GM08714 (cell line): Measurements from ENCODE around the gene IFI44.

Source experiments
- H3K4me3 ChIP-seq: fragments of 200-500 bp; sonication (Bioruptor generic); 2 replicates; pipeline ENCODE4 v1.5.1; 2014; ENCODE audit warnings: mild to moderate bottlenecking, low read length, inconsistent platforms
- ZNF274 ChIP-seq: IDR thresholded peaks from 2 replicates; pipeline ENCODE4 v1.6.1; 2012; ENCODE audit warnings: mild to moderate bottlenecking, low read depth, low read length

IFI44 gene

GRCh38 chr1:78672428-78672827 is 22.8 kb downstream of the IFI44 start:
- H3K4me3 ChIP-seq: no peak overlapping the region
- TF ChIP-seq ZNF274: no peak

- no peak for TF ChIP-seq ZNF274
- H3K4me3 ChIP-seq: no peak overlapping the region
These were observed 23.5 kb downstream of the IFI44 start for GRCh38 chr1:78673120-78673519.

GRCh38 chr1:78676347-78676982 is 26.8 kb downstream of the IFI44 start:
- no peak for TF ChIP-seq ZNF274
- H3K4me3 ChIP-seq: no peak overlapping the region

- no peak for TF ChIP-seq ZNF274
- no peak overlapping the region for H3K4me3 ChIP-seq
These were observed 27.4 kb downstream of the IFI44 start for GRCh38 chr1:78676993-78677392.

- no peak overlapping the region for H3K4me3 ChIP-seq
- no peak for TF ChIP-seq ZNF274
These were observed 28.2 kb downstream of the IFI44 start for GRCh38 chr1:78677788-78678187.

GRCh38 chr1:78678324-78678723 is 28.7 kb downstream of the IFI44 start:
- H3K4me3 ChIP-seq: no peak overlapping the region; the same call in 1 of the 2 replicates

GRCh38 chr1:78681265-78681664 is 31.6 kb downstream of the IFI44 start:
- no peak overlapping the region for H3K4me3 ChIP-seq
- no peak for TF ChIP-seq ZNF274

More at GRCh38 chr1:78678324-78678723, 28.7 kb downstream of the IFI44 start:
- TF ChIP-seq ZNF274: no peak

- no peak overlapping the region for H3K4me3 ChIP-seq
- TF ChIP-seq ZNF274: no peak
These were observed 32.9 kb downstream of the IFI44 start for GRCh38 chr1:78682496-78682895.

- no peak overlapping the region for H3K4me3 ChIP-seq
These were observed 33.4 kb downstream of the IFI44 start for GRCh38 chr1:78683079-78683478.

GRCh38 chr1:78687315-78687714 is 37.7 kb downstream of the IFI44 start:
- H3K4me3 ChIP-seq: no peak overlapping the region
- no peak for TF ChIP-seq ZNF274

More at GRCh38 chr1:78683079-78683478, 33.4 kb downstream of the IFI44 start:
- TF ChIP-seq ZNF274: no peak

- no peak for TF ChIP-seq ZNF274
These were observed 38.3 kb downstream of the IFI44 start for GRCh38 chr1:78687914-78688313.

GRCh38 chr1:78688697-78689096 is 39.1 kb downstream of the IFI44 start:
- H3K4me3 ChIP-seq: no peak overlapping the region
- no peak for TF ChIP-seq ZNF274

More at GRCh38 chr1:78687914-78688313, 38.3 kb downstream of the IFI44 start:
- no peak overlapping the region for H3K4me3 ChIP-seq

GRCh38 chr1:78690516-78690915 is 40.9 kb downstream of the IFI44 start:
- no peak overlapping the region for H3K4me3 ChIP-seq
- no peak for TF ChIP-seq ZNF274

GRCh38 chr1:78691995-78692747 is 42.5 kb downstream of the IFI44 start:
- no peak overlapping the region for H3K4me3 ChIP-seq
- no peak for TF ChIP-seq ZNF274

- H3K4me3 ChIP-seq: no peak overlapping the region
- no peak for TF ChIP-seq ZNF274
These were observed 50.2 kb downstream of the IFI44 start for GRCh38 chr1:78699813-78700212.
